Measurements from ENCODE around the gene TXNDC8. TPM values are rescaled to one million over a fixed set of nuclear protein-coding genes. Genes with fewer than 3 reads are reported as not detected.

Gene TXNDC8
- total RNA-seq, 1 experiment from 2014 or later, result not detected

- peak; percentile 25; the same call in 1 of the 2 replicates for TF ChIP-seq FOXP4 (CRISPR knock-in tag; IDR thresholded peaks at IDR 0.05)
- no peak for TF ChIP-seq NR1H2 (CRISPR knock-in tag; IDR thresholded peaks at IDR 0.05)
- TF ChIP-seq ZNF121 (CRISPR knock-in tag; IDR thresholded peaks at IDR 0.05), result no peak
- no peak for TF ChIP-seq MXD4 (CRISPR knock-in tag; IDR thresholded peaks at IDR 0.05; ENCODE audit: borderline replicate concordance)
- TF ChIP-seq ZNF416 (CRISPR knock-in tag; IDR thresholded peaks at IDR 0.05), result no peak
- 0 out of 2 replicates have a peak, but pooled peaks have one; percentile 42 for TF ChIP-seq ELF4 (CRISPR knock-in tag; IDR thresholded peaks at IDR 0.05; ENCODE audit: low read depth)
- TF ChIP-seq HMGXB4 (CRISPR knock-in tag; IDR thresholded peaks at IDR 0.05), result peak; percentile 70; the same call in 1 of the 2 replicates
- TF ChIP-seq MAX (CRISPR knock-in tag; IDR thresholded peaks at IDR 0.05), result peak; percentile 84; the same call in 1 of the 2 replicates
- peak; percentile 32; the same call in 1 of the 2 replicates for TF ChIP-seq GABPB1 (CRISPR knock-in tag; IDR thresholded peaks at IDR 0.05)
- TF ChIP-seq IRF1 (CRISPR knock-in tag; IDR thresholded peaks at IDR 0.05), result no peak
- TF ChIP-seq FOXP1 (CRISPR knock-in tag; IDR thresholded peaks at IDR 0.05; ENCODE audit: borderline replicate concordance), result 0 out of 2 replicates have a peak, but pooled peaks have one; percentile 13
- TF ChIP-seq STAT6 (CRISPR knock-in tag; conservative IDR thresholded peaks at IDR 0.05; ENCODE audit: low read depth), result no peak
- no peak for TF ChIP-seq PREB (CRISPR knock-in tag; IDR thresholded peaks at IDR 0.05; ENCODE audit: borderline replicate concordance)
- TF ChIP-seq ZNF219 (CRISPR knock-in tag; IDR thresholded peaks at IDR 0.05; ENCODE audit: borderline replicate concordance), result no peak
- no peak for TF ChIP-seq ZNF512 (CRISPR knock-in tag; IDR thresholded peaks at IDR 0.05; ENCODE audit: borderline replicate concordance)
- TF ChIP-seq NFE2L1 (CRISPR knock-in tag; IDR thresholded peaks at IDR 0.05), result no peak
- TF ChIP-seq ERG (CRISPR knock-in tag; IDR thresholded peaks at IDR 0.05), result no peak
- TF ChIP-seq NFYB (CRISPR knock-in tag; conservative IDR thresholded peaks at IDR 0.05; ENCODE audit: low read depth), result no peak
- TF ChIP-seq SP1 (CRISPR knock-in tag; conservative IDR thresholded peaks at IDR 0.05), result peak; percentile 44; the same call in 1 of the 2 replicates
- no peak for TF ChIP-seq SOX15 (CRISPR knock-in tag; IDR thresholded peaks at IDR 0.05)
- TF ChIP-seq TCF7 (CRISPR knock-in tag; IDR thresholded peaks at IDR 0.05; ENCODE audit: low read depth), result 0 out of 2 replicates have a peak, but pooled peaks have one; percentile 13
- TF ChIP-seq PRDM15 (CRISPR knock-in tag; IDR thresholded peaks at IDR 0.05), result no peak
Measured at GRCh38 chr9:110255463-110256379, 81.9 kb downstream of the TXNDC8 start (continued).
